Coronary artery (tissue), 2 donors: ENCODE results near the gene PRDM4.

Experiments
- DNase-seq: peaks from one replicate; pipeline ENCODE4 v3.0.0-alpha.2; 2017; ENCODE audit warnings: low spot score
- H3K27ac ChIP-seq, 2 donors: fragments of 200-600 bp; sonication (generic); one replicate each; pipeline ENCODE4 v1.5.1; 2016 to 2019
- H3K4me3 ChIP-seq: fragments of 200-600 bp; sonication (generic); 2 replicates; pipeline ENCODE4 v1.5.1; 2016; ENCODE audit warnings: mild to moderate bottlenecking, moderate library complexity
- CTCF ChIP-seq: fragments of 200-600 bp; sonication (generic); IDR thresholded peaks from one replicate; pipeline ENCODE4 v1.5.1; 2019; ENCODE audit warnings: antibody characterized with exemption

PRDM4 gene

GRCh38 chr12:107780298-107780697 is 19.4 kb upstream of the PRDM4 start:
- no peak for DNase-seq
- H3K27ac ChIP-seq, result peak overlapping the region in 1 of 2 donors; percentile 11
- no peak for TF ChIP-seq CTCF
- no peak overlapping the region for H3K4me3 ChIP-seq

- no peak for TF ChIP-seq CTCF
- peak overlapping the region in 1 of 2 donors; percentile 48 for H3K27ac ChIP-seq
- no peak for DNase-seq
- H3K4me3 ChIP-seq, result no peak overlapping the region
Observed at GRCh38 chr12:107779077-107779831, 18.3 kb upstream of the PRDM4 start.

- Histone ChIP-seq H3K27ac (peak overlapping the region in 1 of 2 donors; percentile 28), H3K4me3 (no peak overlapping the region)
- DNase-seq, result no peak
- no peak for TF ChIP-seq CTCF
Observed at GRCh38 chr12:107778383-107779025, 17.6 kb upstream of the PRDM4 start.

- no peak for DNase-seq
- Histone ChIP-seq H3K4me3 (no peak overlapping the region), H3K27ac (no peak overlapping the region)
- no peak for TF ChIP-seq CTCF
Observed at GRCh38 chr12:107776171-107776570, 15.2 kb upstream of the PRDM4 start.

GRCh38 chr12:107775093-107775721 is 14.3 kb upstream of the PRDM4 start:
- no peak for TF ChIP-seq CTCF
- Histone ChIP-seq H3K4me3 (peak overlapping the region; percentile 60), H3K27ac (no peak overlapping the region)
- DNase-seq, result no peak

GRCh38 chr12:107774349-107775029 is 13.6 kb upstream of the PRDM4 start, which contains the start of gene ASCL4:
TSS of gene ASCL4 (plus strand) at chr12:107774704. CDS start at chr12:107775219, 515 bp downstream.
- DNase-seq, result no peak
- H3K4me3 ChIP-seq, result peak within 1 kb of the TSS; percentile 60
- H3K27ac ChIP-seq, result no peak within 1 kb of the TSS
- no peak for TF ChIP-seq CTCF
